Spleen (tissue), 11 donors: Measurements from ENCODE around the gene NEK1. TPM values are rescaled to one million over a fixed set of nuclear protein-coding genes. Genes with fewer than 3 reads are reported as not detected.

ENCODE experiments used
- DNase-seq: peaks from one replicate; pipeline ENCODE4 v3.0.0-alpha.2; 2020
- H3K27ac ChIP-seq, 8 donors: fragments of 200-600 bp; sonication (generic) in 7 of 8; 1 replicate in 4 of 8; 2 replicates in 4 of 8; pipeline versions ENCODE4 v1.5.0 to v1.8.0; 2016 to 2021; ENCODE audit warnings: inconsistent platforms in 4 of 8, mild to moderate bottlenecking in 4 of 8, moderate library complexity in 1 of 8
- H3K27me3 ChIP-seq, 7 donors: fragments of 200-600 bp; sonication (generic) in 6 of 7; replicated peaks in 1 of 7; 1 replicate in 4 of 7; 2 replicates in 3 of 7; pipeline versions ENCODE4 v1.5.0 to v1.8.0; 2016 to 2021; ENCODE audit warnings: inconsistent platforms in 3 of 7, mild to moderate bottlenecking in 1 of 7
- H3K36me3 ChIP-seq, 6 donors: fragments of 200-600 bp; sonication (generic) in 5 of 6; 1 replicate in 4 of 6; 2 replicates in 2 of 6; pipeline versions ENCODE4 v1.5.0 to v1.8.0; 2016 to 2021; ENCODE audit warnings: inconsistent platforms in 2 of 6
- H3K4me1 ChIP-seq, 6 donors: fragments of 200-600 bp; sonication (generic) in 5 of 6; 1 replicate in 3 of 6; 2 replicates in 3 of 6; pipeline versions ENCODE4 v1.5.0 to v1.8.0; 2016 to 2021; ENCODE audit warnings: inconsistent platforms in 3 of 6
- H3K4me3 ChIP-seq, 8 donors: fragments of 200-600 bp; sonication (generic) in 7 of 8; 1 replicate in 4 of 8; 2 replicates in 4 of 8; pipeline versions ENCODE4 v1.5.0 to v1.8.0; 2016 to 2021; ENCODE audit warnings: inconsistent platforms in 4 of 8, mild to moderate bottlenecking in 4 of 8, moderate library complexity in 2 of 8
- H3K9me3 ChIP-seq, 8 donors: fragments of 200-600 bp; sonication (generic) in 7 of 8; 1 replicate in 4 of 8; 2 replicates in 4 of 8; pipeline versions ENCODE4 v1.5.0 to v1.8.0; 2016 to 2021; ENCODE audit warnings: inconsistent platforms in 4 of 8
- POLR2A ChIP-seq, 3 donors: fragments of 450-650 bp; IDR thresholded peaks; one replicate each; pipeline ENCODE4 v1.5.1; 2017; ENCODE audit warnings: antibody characterized with exemption in 3 of 3, mild to moderate bottlenecking in 1 of 3
- POLR2AphosphoS5 ChIP-seq, 3 donors: sonication (generic); formaldehyde crosslinking; IDR thresholded peaks; one replicate each; pipeline ENCODE4 v1.5.1; 2017; ENCODE audit warnings: antibody characterized with exemption in 3 of 3
- WGBS, 5 donors: extraction: QIAGEN DNeasy Blood & Tissue Kit in 3 of 5; methylation state at CpG; one replicate each; pipeline versions ENCODE4 v1.1.5 to v1.1.7; 2013 to 2018; 5-methylcytosine and 5-hydroxymethylcytosine counted together
- intact Hi-C: fragments of 100-400 bp; cut with DNase I; formaldehyde crosslinking; loops from one replicate; pipeline ENCODE4 v1.15.0; 2023; ENCODE audit warnings: low total_unique reads
- polyA plus RNA-seq, 3 donors: library from polyadenylated mRNA; stranded (reverse); fragments of 200-250 nt; gene quantifications; one replicate each; pipeline ENCODE4 v1.2.1, GENCODE V29; 2013
- total RNA-seq, 7 donors: library from RNA; depleted of rRNA in 3 of 7; stranded (reverse); fragments of >200 nt in 3 of 7; fragmentation: NEBNext Ultra II Directional in 4 of 7; extraction: Animal tissue kit (Norgen Biotek cat#: 25700) in 4 of 7; gene quantifications; one replicate each; pipeline versions ENCODE4 v1.1.0 to v1.2.1, GENCODE V29; 2016 to 2021
- TF ChIP-seq, protein P1 (sequence below), 11 experiments: fragments of 200-600 bp in 7 of 11; fragments of 450-650 bp in 4 of 11; sonication (generic) in 4 of 11; IDR thresholded peaks in 8 of 11; conservative IDR thresholded peaks in 3 of 11; 1 replicate in 7 of 11; 2 replicates in 4 of 11; pipeline versions ENCODE4 v1.4.0 to v1.8.0; 2016 to 2021; ENCODE audit warnings: antibody characterized with exemption in 11 of 11, inconsistent platforms in 4 of 11, mild to moderate bottlenecking in 1 of 11
- donor health status: healthy with polysubstance abuse.
- donor health status: DM: no; HTN: no; CAD: no; lungs with moderate emphysema.
- donor health status: DM: no; HTN: no; CAD: no.
- donor health status: Bipolar disorder and iron deficiency.
- donor health status: healthy.
- donor health status: DM: no; HTN: no; CAD: no.
- donor health status: DM: yes; HTN: yes; CAD: no.

The NEK1 gene
- total and polyA plus RNA-seq, 10 donors: 3.0 to 20.0 (median 11.1) TPM

- Histone ChIP-seq H3K27ac (no peak overlapping the region), H3K4me3 (no peak overlapping the region), H3K36me3 (no peaks in the 10 kb centered on the region), H3K9me3 (peaks cover 0 to 6% (median 0%) of the 10 kb centered on the region in 8 donors), H3K27me3 (no peaks in the 10 kb centered on the region), H3K4me1 (no peaks in the 10 kb centered on the region)
- no peak for TF ChIP-seq POLR2A (IDR thresholded peaks at IDR 0.05)
- TF ChIP-seq, protein P1, sequence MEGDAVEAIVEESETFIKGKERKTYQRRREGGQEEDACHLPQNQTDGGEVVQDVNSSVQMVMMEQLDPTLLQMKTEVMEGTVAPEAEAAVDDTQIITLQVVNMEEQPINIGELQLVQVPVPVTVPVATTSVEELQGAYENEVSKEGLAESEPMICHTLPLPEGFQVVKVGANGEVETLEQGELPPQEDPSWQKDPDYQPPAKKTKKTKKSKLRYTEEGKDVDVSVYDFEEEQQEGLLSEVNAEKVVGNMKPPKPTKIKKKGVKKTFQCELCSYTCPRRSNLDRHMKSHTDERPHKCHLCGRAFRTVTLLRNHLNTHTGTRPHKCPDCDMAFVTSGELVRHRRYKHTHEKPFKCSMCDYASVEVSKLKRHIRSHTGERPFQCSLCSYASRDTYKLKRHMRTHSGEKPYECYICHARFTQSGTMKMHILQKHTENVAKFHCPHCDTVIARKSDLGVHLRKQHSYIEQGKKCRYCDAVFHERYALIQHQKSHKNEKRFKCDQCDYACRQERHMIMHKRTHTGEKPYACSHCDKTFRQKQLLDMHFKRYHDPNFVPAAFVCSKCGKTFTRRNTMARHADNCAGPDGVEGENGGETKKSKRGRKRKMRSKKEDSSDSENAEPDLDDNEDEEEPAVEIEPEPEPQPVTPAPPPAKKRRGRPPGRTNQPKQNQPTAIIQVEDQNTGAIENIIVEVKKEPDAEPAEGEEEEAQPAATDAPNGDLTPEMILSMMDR (IDR thresholded peaks at IDR 0.05 in 8 of 11, conservative IDR thresholded peaks at IDR 0.05 in 3 of 11): no peak
- TF ChIP-seq POLR2AphosphoS5 (IDR thresholded peaks at IDR 0.05): no peak
- WGBS, 5 donors: 64 to 86% (median 84%) methylated on average over 7 of the region's 7 CpGs
- intact Hi-C loops: no loop called here
- DNase-seq: no peak
Measured at GRCh38 chr4:169351872-169352271, 260.5 kb downstream of the NEK1 start.

- no peak for TF ChIP-seq POLR2AphosphoS5 (IDR thresholded peaks at IDR 0.05)
- TF ChIP-seq, protein P1 (IDR thresholded peaks at IDR 0.05 in 8 of 11, conservative IDR thresholded peaks at IDR 0.05 in 3 of 11): no peak
- no peak for TF ChIP-seq POLR2A (IDR thresholded peaks at IDR 0.05)
- H3K36me3 ChIP-seq: no peaks in the 10 kb centered on the region
- 90 to 96% (median 93%) methylated on average over 4 of the region's 4 CpGs for WGBS, 5 donors
- intact Hi-C loops: no loop called here
- DNase-seq: no peak
- H3K9me3 ChIP-seq: no peaks in the 10 kb centered on the region
- no peaks in the 10 kb centered on the region for H3K4me1 ChIP-seq
- no peak overlapping the region for H3K27ac ChIP-seq
- no peaks in the 10 kb centered on the region for H3K27me3 ChIP-seq
- no peak overlapping the region for H3K4me3 ChIP-seq
Measured at GRCh38 chr4:169348541-169348940, 263.8 kb downstream of the NEK1 start.

- DNase-seq: no peak
- no peaks in the 10 kb centered on the region for H3K4me1 ChIP-seq
- H3K27ac ChIP-seq: no peak overlapping the region
- intact Hi-C loops: no loop called here
- TF ChIP-seq POLR2A (IDR thresholded peaks at IDR 0.05): no peak
- TF ChIP-seq POLR2AphosphoS5 (IDR thresholded peaks at IDR 0.05): no peak
- TF ChIP-seq, protein P1 (IDR thresholded peaks at IDR 0.05 in 8 of 11, conservative IDR thresholded peaks at IDR 0.05 in 3 of 11): no peak
- no peaks in the 10 kb centered on the region for H3K36me3 ChIP-seq
- H3K27me3 ChIP-seq: no peaks in the 10 kb centered on the region
- no peak overlapping the region for H3K4me3 ChIP-seq
- no peaks in the 10 kb centered on the region for H3K9me3 ChIP-seq
- 91 to 97% (median 95%) methylated on average over 14 of the region's 14 CpGs for whole genome bisulfite sequencing, 5 donors
Measured at GRCh38 chr4:169346840-169347239, 265.5 kb downstream of the NEK1 start.

- no peaks in the 10 kb centered on the region for H3K9me3 ChIP-seq
- WGBS, 5 donors: 61 to 90% (median 81%) methylated on average over 2 of the region's 2 CpGs
- DNase-seq: no peak
- H3K4me1 ChIP-seq: no peaks in the 10 kb centered on the region
- H3K36me3 ChIP-seq: no peaks in the 10 kb centered on the region
- H3K4me3 ChIP-seq: no peak overlapping the region
- intact Hi-C loops: no loop called here
- no peaks in the 10 kb centered on the region for H3K27me3 ChIP-seq
- H3K27ac ChIP-seq: no peak overlapping the region
- TF ChIP-seq POLR2AphosphoS5 (IDR thresholded peaks at IDR 0.05) (no peak), POLR2A (IDR thresholded peaks at IDR 0.05) (no peak)
- TF ChIP-seq, protein P1 (IDR thresholded peaks at IDR 0.05 in 8 of 11, conservative IDR thresholded peaks at IDR 0.05 in 3 of 11): no peak
Measured at GRCh38 chr4:169345316-169345721, 267.1 kb downstream of the NEK1 start.

Other genes with a start within 250 kb of the NEK1 start
- gene CLCN3, start 8.0 kb upstream of the NEK1 start, total RNA-seq: 10 to 100 TPM; 26.4 to 43.3 (median 35.6) TPM
- 1 to 10 TPM; 4.0 to 6.3 (median 5.1) TPM for gene CLCN3, start 8.0 kb upstream of the NEK1 start, polyA plus RNA-seq
- gene HPF1, start 145.4 kb upstream of the NEK1 start, total RNA-seq: 10 to 100 TPM; 15.7 to 47.6 (median 19.8) TPM
- gene HPF1, start 145.4 kb upstream of the NEK1 start, polyA plus RNA-seq: 10 to 100 TPM; 18.8 to 29.1 (median 26.5) TPM